Fibroblast of skin of right quadriceps (primary cell): ENCODE results near the gene LRRFIP1.

ENCODE experiments used
- DNase-seq: peaks from one replicate; pipeline ENCODE4 v3.0.0-alpha.2; 2013

The LRRFIP1 gene

GRCh38 chr2:237623428-237624403 lies 3.7 kb upstream of the LRRFIP1 start:
- DNase-seq, result peak; percentile 34

GRCh38 chr2:237624565-237624964 lies 2.8 kb upstream of the LRRFIP1 start:
- no peak for DNase-seq

GRCh38 chr2:237625216-237625705 lies 2.1 kb upstream of the LRRFIP1 start:
- no peak for DNase-seq

GRCh38 chr2:237625777-237626176 lies 1.6 kb upstream of the LRRFIP1 start:
- DNase-seq, result no peak

GRCh38 chr2:237626813-237627440 lies 460 bp upstream of the LRRFIP1 start:
- DNase-seq, result no peak

- no peak for DNase-seq
These were observed 1.1 kb downstream of the LRRFIP1 start for GRCh38 chr2:237628247-237629187.

- DNase-seq, result no peak
These were observed 1.8 kb downstream of the LRRFIP1 start for GRCh38 chr2:237629188-237629534.

GRCh38 chr2:237629739-237630138 lies 2.4 kb downstream of the LRRFIP1 start:
- DNase-seq, result peak; percentile 60

GRCh38 chr2:237630216-237631000 lies 3.0 kb downstream of the LRRFIP1 start:
- DNase-seq, result no peak

- no peak for DNase-seq
These were observed 3.8 kb downstream of the LRRFIP1 start for GRCh38 chr2:237631007-237631785.

- DNase-seq, result no peak
These were observed 4.6 kb downstream of the LRRFIP1 start for GRCh38 chr2:237631801-237632585.

- DNase-seq, result no peak
These were observed 5.7 kb downstream of the LRRFIP1 start for GRCh38 chr2:237633061-237633561.

- no peak for DNase-seq
These were observed 9.2 kb downstream of the LRRFIP1 start for GRCh38 chr2:237636578-237636977.

- DNase-seq, result no peak
These were observed 10.2 kb downstream of the LRRFIP1 start for GRCh38 chr2:237637429-237638135.

- no peak for DNase-seq
These were observed 10.8 kb downstream of the LRRFIP1 start for GRCh38 chr2:237638176-237638575.

- DNase-seq, result no peak
These were observed 11.9 kb downstream of the LRRFIP1 start for GRCh38 chr2:237639052-237639835.

GRCh38 chr2:237639836-237640220 lies 12.4 kb downstream of the LRRFIP1 start:
- no peak for DNase-seq

GRCh38 chr2:237640493-237640998 lies 13.2 kb downstream of the LRRFIP1 start:
- no peak for DNase-seq
